Measurements from ENCODE around the gene FAM227A.

DNA sequence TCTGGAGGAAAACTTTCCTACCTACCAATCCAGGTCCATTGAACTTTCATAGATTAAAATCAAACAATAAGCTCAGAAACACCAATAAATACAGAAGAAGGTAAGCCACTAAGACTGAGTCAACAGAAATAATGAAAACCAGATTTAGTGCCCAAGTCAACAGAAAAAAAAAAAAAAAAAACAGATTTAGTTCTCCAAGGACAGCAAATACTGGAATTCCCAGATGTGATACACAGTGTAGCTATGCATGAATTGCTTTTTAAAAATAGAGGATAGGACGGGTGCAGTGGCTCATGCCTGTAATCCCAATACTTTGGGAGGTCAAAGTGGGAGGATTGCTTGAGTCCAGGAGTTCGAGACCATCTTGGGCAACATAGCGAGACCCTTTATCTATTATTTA is 101.9 kb downstream of the FAM227A start:
- no peak for TF ChIP-seq BHLHE40 (IDR thresholded peaks at IDR 0.05; ENCODE audit: low read depth, low read length)
- TF ChIP-seq CTCF (conservative IDR thresholded peaks at IDR 0.05; ENCODE audit: low read depth, low read length): no peak
- no peak for TF ChIP-seq POLR2A (IDR thresholded peaks at IDR 0.05; ENCODE audit: low read depth, low read length)

Data from IMR-90 (cell line).